Measurements from ENCODE around the gene AREG. TPM values are rescaled to one million over a fixed set of nuclear protein-coding genes. Genes with fewer than 3 reads are reported as not detected.

AREG gene
- total RNA-seq, 1 experiment from 2014 or later, result 0.54 TPM

DNA sequence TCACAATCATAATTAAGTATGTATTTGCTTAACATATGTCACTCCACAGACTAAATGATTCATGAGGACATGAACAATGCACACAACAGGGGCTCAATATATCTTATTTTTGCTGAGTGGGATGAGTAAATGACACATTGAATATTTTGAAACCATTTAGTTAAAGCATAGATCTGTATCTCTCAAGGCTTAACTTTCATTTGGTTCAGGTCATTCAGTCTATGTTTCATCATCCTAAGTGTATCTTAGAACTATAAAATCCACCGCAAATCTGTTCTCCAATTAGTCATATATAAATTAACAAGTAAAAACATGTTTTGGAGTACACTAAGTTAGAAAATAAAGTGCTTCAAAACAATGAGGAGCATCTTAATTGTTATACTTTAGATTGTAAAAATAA is 45.8 kb downstream of the AREG start:
- CTCF ChIA-PET, result no interaction called here
- intact Hi-C loops (cut with micrococcal nuclease; ENCODE audit: unreplicated experiment), result no loop called here
- no peaks in the 10 kb centered on the region for H3K36me3 ChIP-seq (ENCODE audit: control insufficient read depth, insufficient read depth, low read length)
- no peak overlapping the region for H3K4me3 ChIP-seq (ENCODE audit: low read depth in 2 of 2, low read length in 2 of 2)
- no peaks in the 10 kb centered on the region for H3K4me1 ChIP-seq (ENCODE audit: control insufficient read depth, insufficient read depth, low read length)
- TF ChIP-seq SIN3A (IDR thresholded peaks at IDR 0.05; ENCODE audit: borderline replicate concordance, insufficient read depth, low read depth, low read length) (no peak), TCF7L2 (IDR thresholded peaks at IDR 0.05; ENCODE audit: low read depth, low read length) (no peak), CTCF (IDR thresholded peaks at IDR 0.05) (no peak), POLR2AphosphoS5 (IDR thresholded peaks at IDR 0.05; ENCODE audit: low read depth, low read length) (no peak)
- TF ChIP-seq, protein P1, sequence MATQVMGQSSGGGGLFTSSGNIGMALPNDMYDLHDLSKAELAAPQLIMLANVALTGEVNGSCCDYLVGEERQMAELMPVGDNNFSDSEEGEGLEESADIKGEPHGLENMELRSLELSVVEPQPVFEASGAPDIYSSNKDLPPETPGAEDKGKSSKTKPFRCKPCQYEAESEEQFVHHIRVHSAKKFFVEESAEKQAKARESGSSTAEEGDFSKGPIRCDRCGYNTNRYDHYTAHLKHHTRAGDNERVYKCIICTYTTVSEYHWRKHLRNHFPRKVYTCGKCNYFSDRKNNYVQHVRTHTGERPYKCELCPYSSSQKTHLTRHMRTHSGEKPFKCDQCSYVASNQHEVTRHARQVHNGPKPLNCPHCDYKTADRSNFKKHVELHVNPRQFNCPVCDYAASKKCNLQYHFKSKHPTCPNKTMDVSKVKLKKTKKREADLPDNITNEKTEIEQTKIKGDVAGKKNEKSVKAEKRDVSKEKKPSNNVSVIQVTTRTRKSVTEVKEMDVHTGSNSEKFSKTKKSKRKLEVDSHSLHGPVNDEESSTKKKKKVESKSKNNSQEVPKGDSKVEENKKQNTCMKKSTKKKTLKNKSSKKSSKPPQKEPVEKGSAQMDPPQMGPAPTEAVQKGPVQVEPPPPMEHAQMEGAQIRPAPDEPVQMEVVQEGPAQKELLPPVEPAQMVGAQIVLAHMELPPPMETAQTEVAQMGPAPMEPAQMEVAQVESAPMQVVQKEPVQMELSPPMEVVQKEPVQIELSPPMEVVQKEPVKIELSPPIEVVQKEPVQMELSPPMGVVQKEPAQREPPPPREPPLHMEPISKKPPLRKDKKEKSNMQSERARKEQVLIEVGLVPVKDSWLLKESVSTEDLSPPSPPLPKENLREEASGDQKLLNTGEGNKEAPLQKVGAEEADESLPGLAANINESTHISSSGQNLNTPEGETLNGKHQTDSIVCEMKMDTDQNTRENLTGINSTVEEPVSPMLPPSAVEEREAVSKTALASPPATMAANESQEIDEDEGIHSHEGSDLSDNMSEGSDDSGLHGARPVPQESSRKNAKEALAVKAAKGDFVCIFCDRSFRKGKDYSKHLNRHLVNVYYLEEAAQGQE (IDR thresholded peaks at IDR 0.05; ENCODE audit: insufficient read depth in 1 of 2, low read depth in 2 of 2, low read length in 1 of 2), result no peak
- POLR2A ChIA-PET, result no interaction called here
- no peaks in the 10 kb centered on the region for H3K27me3 ChIP-seq (ENCODE audit: control insufficient read depth, insufficient read depth, low read length)
- ATAC-seq (no peak), DNase-seq (ENCODE audit: low read depth, low spot score) (no peak)
- H3K9me3 ChIP-seq (ENCODE audit: control insufficient read depth, insufficient read depth, low read depth, low read length), result no peaks in the 10 kb centered on the region
- H3K27ac ChIP-seq (ENCODE audit: low read length), result no peak overlapping the region
- in situ Hi-C loops (cut with HindIII; ENCODE audit: low pct_unique_long_range_greater_than_20kb, low sequenced_read_pairs), result no loop called here
- BruUV-seq (replicated peaks), result no TSS peak

- ChIA-PET CTCF (no interaction called here), POLR2A (no interaction called here)
- Histone ChIP-seq H3K4me1 (ENCODE audit: control insufficient read depth, insufficient read depth, low read length) (no peaks in the 10 kb centered on the region), H3K9me3 (ENCODE audit: control insufficient read depth, insufficient read depth, low read depth, low read length) (no peaks in the 10 kb centered on the region), H3K27me3 (ENCODE audit: control insufficient read depth, insufficient read depth, low read length) (no peaks in the 10 kb centered on the region), H3K36me3 (ENCODE audit: control insufficient read depth, insufficient read depth, low read length) (no peaks in the 10 kb centered on the region), H3K4me3 (ENCODE audit: low read depth in 2 of 2, low read length in 2 of 2) (no peak overlapping the region), H3K27ac (ENCODE audit: low read length) (no peak overlapping the region)
- in situ Hi-C loops (cut with HindIII; ENCODE audit: low pct_unique_long_range_greater_than_20kb, low sequenced_read_pairs), result no loop called here
- no peak for ATAC-seq
- intact Hi-C loops (cut with micrococcal nuclease; ENCODE audit: unreplicated experiment), result no loop called here
- BruUV-seq (replicated peaks), result no TSS peak
- DNase-seq (ENCODE audit: low read depth, low spot score), result no peak
- TF ChIP-seq, protein P1 (IDR thresholded peaks at IDR 0.05; ENCODE audit: insufficient read depth in 1 of 2, low read depth in 2 of 2, low read length in 1 of 2), result no peak
- TF ChIP-seq TCF7L2 (IDR thresholded peaks at IDR 0.05; ENCODE audit: low read depth, low read length) (no peak), POLR2AphosphoS5 (IDR thresholded peaks at IDR 0.05; ENCODE audit: low read depth, low read length) (no peak), CTCF (IDR thresholded peaks at IDR 0.05) (no peak)
Measured at GRCh38 chr4:74499986-74500781, 55.2 kb downstream of the AREG start.

Data from Panc1 (cell line).